HepG2 (cell line): ENCODE results near the gene AP3B2. TPM values are rescaled to one million over a fixed set of nuclear protein-coding genes. Genes with fewer than 3 reads are reported as not detected.

Experiments
- HDAC1 ChIP-seq: sonication (generic); formaldehyde crosslinking; IDR thresholded peaks from 2 replicates; pipeline ENCODE4 v1.5.1; 2020; ENCODE audit warnings: mild to moderate bottlenecking, missing genetic modification reagents
- HNF1A ChIP-seq, 2 experiments: sonication (generic) in 1 of 2; formaldehyde crosslinking in 1 of 2; IDR thresholded peaks; 2 replicates each; pipeline versions ENCODE4 v1.4.0 to v1.6.1; 2016 to 2020; ENCODE audit warnings: borderline replicate concordance in 1 of 2, low read depth in 1 of 2, mild to moderate bottlenecking in 1 of 2, missing genetic modification reagents in 1 of 2
- JDP2 ChIP-seq: sonication (generic); formaldehyde crosslinking; IDR thresholded peaks from 2 replicates; pipeline ENCODE4 v1.8.1; 2022; ENCODE audit warnings: missing genetic modification reagents, borderline replicate concordance
- MXD4 ChIP-seq: IDR thresholded peaks from 2 replicates; pipeline ENCODE4 v1.6.1; 2016; ENCODE audit warnings: mild to moderate bottlenecking, missing biosample characterization, missing genetic modification reagents
- NCOA2 ChIP-seq: sonication (generic); formaldehyde crosslinking; IDR thresholded peaks from 2 replicates; pipeline ENCODE4 v1.8.0; 2022; ENCODE audit warnings: inconsistent platforms
- SNRNP70 ChIP-seq: fragments of 200-400 bp; formaldehyde crosslinking; IDR thresholded peaks from 2 replicates; pipeline ENCODE4 v1.6.1; 2017; ENCODE audit warnings: mild to moderate bottlenecking, low read depth, low read length, moderate library complexity
- ZBTB42 ChIP-seq: sonication (generic); formaldehyde crosslinking; IDR thresholded peaks from 2 replicates; pipeline ENCODE4 v1.5.0; 2020; ENCODE audit warnings: mild to moderate bottlenecking, missing genetic modification reagents
- ZBTB46 ChIP-seq: sonication (generic); formaldehyde crosslinking; IDR thresholded peaks from 2 replicates; pipeline ENCODE4 v1.4.0; 2020; ENCODE audit warnings: mild to moderate bottlenecking, missing genetic modification reagents, borderline replicate concordance
- ZMAT5 ChIP-seq: sonication (generic); formaldehyde crosslinking; IDR thresholded peaks from 2 replicates; pipeline ENCODE4 v1.5.0; 2020; ENCODE audit warnings: mild to moderate bottlenecking, low read depth, missing genetic modification reagents, borderline replicate concordance
- ZNF570 ChIP-seq: sonication (generic); formaldehyde crosslinking; IDR thresholded peaks from 2 replicates; pipeline ENCODE4 v1.4.0; 2020; ENCODE audit warnings: mild to moderate bottlenecking, missing genetic modification reagents, borderline replicate concordance
- ZNF749 ChIP-seq: sonication (generic); formaldehyde crosslinking; IDR thresholded peaks from 2 replicates; pipeline ENCODE4 v1.8.0; 2022; ENCODE audit warnings: mild to moderate bottlenecking, missing genetic modification reagents, moderate library complexity, borderline replicate concordance
- polyA plus RNA-seq, 8 experiments: library from polyadenylated mRNA; depleted of rRNA in 3 of 8; stranded (reverse) in 7 of 8; unstranded in 1 of 8; fragments of >200 nt; fragmentation: Illumina TruSeq in 4 of 8; extraction: Trizol in 4 of 8; gene quantifications; 2 replicates each; pipeline versions ENCODE4 v1.2.1 to v1.2.3, GENCODE V29; 2011 to 2016; ENCODE audit warnings: low read depth in 4 of 8, missing spikeins in 1 of 8, mixed read lengths in 1 of 8; ENCODE audit not compliant: insufficient read depth in 1 of 8
- total RNA-seq, 5 experiments: library from RNA; depleted of rRNA; stranded (reverse); fragments of >200 nt; fragmentation: Illumina TruSeq; extraction: Trizol; gene quantifications; 2 replicates each; pipeline ENCODE4 v1.2.3, GENCODE V29; 2016; ENCODE audit warnings: low read depth in 1 of 5
- TF ChIP-seq, protein P1 (sequence below): sonication (generic); formaldehyde crosslinking; IDR thresholded peaks from 2 replicates; pipeline ENCODE4 v1.5.1; 2020; ENCODE audit warnings: mild to moderate bottlenecking, missing genetic modification reagents, moderate library complexity
- TF ChIP-seq, protein P2 (sequence below): sonication (generic); formaldehyde crosslinking; IDR thresholded peaks from 2 replicates; pipeline ENCODE4 v1.4.0; 2020; ENCODE audit warnings: mild to moderate bottlenecking, missing genetic modification reagents, borderline replicate concordance

AP3B2 gene
- total and polyA plus RNA-seq, 2 of the 13 experiments (the other 11 are each of a cell fraction or from before 2014, with no cell fraction given) = not detected

GRCh38 chr15:82663186-82663600 is 46.5 kb downstream of the AP3B2 start (continued):
- TF ChIP-seq, protein P1, sequence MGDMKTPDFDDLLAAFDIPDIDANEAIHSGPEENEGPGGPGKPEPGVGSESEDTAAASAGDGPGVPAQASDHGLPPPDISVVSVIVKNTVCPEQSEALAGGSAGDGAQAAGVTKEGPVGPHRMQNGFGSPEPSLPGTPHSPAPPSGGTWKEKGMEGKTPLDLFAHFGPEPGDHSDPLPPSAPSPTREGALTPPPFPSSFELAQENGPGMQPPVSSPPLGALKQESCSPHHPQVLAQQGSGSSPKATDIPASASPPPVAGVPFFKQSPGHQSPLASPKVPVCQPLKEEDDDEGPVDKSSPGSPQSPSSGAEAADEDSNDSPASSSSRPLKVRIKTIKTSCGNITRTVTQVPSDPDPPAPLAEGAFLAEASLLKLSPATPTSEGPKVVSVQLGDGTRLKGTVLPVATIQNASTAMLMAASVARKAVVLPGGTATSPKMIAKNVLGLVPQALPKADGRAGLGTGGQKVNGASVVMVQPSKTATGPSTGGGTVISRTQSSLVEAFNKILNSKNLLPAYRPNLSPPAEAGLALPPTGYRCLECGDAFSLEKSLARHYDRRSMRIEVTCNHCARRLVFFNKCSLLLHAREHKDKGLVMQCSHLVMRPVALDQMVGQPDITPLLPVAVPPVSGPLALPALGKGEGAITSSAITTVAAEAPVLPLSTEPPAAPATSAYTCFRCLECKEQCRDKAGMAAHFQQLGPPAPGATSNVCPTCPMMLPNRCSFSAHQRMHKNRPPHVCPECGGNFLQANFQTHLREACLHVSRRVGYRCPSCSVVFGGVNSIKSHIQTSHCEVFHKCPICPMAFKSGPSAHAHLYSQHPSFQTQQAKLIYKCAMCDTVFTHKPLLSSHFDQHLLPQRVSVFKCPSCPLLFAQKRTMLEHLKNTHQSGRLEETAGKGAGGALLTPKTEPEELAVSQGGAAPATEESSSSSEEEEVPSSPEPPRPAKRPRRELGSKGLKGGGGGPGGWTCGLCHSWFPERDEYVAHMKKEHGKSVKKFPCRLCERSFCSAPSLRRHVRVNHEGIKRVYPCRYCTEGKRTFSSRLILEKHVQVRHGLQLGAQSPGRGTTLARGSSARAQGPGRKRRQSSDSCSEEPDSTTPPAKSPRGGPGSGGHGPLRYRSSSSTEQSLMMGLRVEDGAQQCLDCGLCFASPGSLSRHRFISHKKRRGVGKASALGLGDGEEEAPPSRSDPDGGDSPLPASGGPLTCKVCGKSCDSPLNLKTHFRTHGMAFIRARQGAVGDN = no peak
- no peak for TF ChIP-seq ZBTB46 (CRISPR knock-in tag)
- no peak for TF ChIP-seq ZNF570
- no peak for TF ChIP-seq SNRNP70
- TF ChIP-seq ZBTB42 (CRISPR knock-in tag) = peak; percentile 73; the same call in 1 of the 2 replicates
- no peak; the same call in 1 of the 2 replicates for TF ChIP-seq JDP2 (CRISPR knock-in tag)
- peak; percentile 88; the same call in 1 of the 2 replicates for TF ChIP-seq MXD4 (CRISPR knock-in tag)
- peak; percentile 76 for TF ChIP-seq ZNF749 (CRISPR knock-in tag)
- no peak for TF ChIP-seq NCOA2
- TF ChIP-seq, protein P2, sequence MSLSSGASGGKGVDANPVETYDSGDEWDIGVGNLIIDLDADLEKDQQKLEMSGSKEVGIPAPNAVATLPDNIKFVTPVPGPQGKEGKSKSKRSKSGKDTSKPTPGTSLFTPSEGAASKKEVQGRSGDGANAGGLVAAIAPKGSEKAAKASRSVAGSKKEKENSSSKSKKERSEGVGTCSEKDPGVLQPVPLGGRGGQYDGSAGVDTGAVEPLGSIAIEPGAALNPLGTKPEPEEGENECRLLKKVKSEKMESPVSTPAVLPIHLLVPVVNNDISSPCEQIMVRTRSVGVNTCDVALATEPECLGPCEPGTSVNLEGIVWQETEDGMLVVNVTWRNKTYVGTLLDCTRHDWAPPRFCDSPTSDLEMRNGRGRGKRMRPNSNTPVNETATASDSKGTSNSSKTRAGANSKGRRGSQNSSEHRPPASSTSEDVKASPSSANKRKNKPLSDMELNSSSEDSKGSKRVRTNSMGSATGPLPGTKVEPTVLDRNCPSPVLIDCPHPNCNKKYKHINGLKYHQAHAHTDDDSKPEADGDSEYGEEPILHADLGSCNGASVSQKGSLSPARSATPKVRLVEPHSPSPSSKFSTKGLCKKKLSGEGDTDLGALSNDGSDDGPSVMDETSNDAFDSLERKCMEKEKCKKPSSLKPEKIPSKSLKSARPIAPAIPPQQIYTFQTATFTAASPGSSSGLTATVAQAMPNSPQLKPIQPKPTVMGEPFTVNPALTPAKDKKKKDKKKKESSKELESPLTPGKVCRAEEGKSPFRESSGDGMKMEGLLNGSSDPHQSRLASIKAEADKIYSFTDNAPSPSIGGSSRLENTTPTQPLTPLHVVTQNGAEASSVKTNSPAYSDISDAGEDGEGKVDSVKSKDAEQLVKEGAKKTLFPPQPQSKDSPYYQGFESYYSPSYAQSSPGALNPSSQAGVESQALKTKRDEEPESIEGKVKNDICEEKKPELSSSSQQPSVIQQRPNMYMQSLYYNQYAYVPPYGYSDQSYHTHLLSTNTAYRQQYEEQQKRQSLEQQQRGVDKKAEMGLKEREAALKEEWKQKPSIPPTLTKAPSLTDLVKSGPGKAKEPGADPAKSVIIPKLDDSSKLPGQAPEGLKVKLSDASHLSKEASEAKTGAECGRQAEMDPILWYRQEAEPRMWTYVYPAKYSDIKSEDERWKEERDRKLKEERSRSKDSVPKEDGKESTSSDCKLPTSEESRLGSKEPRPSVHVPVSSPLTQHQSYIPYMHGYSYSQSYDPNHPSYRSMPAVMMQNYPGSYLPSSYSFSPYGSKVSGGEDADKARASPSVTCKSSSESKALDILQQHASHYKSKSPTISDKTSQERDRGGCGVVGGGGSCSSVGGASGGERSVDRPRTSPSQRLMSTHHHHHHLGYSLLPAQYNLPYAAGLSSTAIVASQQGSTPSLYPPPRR (CRISPR knock-in tag) = no peak
- TF ChIP-seq HNF1A (IDR thresholded peaks at IDR 0.05; ENCODE audit: low read depth) = no peak
- TF ChIP-seq HNF1A (CRISPR knock-in tag; IDR thresholded peaks at IDR 0.05; ENCODE audit: borderline replicate concordance) = no peak
- no peak for TF ChIP-seq HDAC1 (CRISPR knock-in tag)
- TF ChIP-seq ZMAT5 = no peak
